ENCODE measurements around the gene TMEM165. TPM values are rescaled to one million over a fixed set of nuclear protein-coding genes. Genes with fewer than 3 reads are reported as not detected.

The TMEM165 gene
- total and polyA plus RNA-seq, 2 donors (not counting 3 experiments of a cell fraction or from before 2014, with no cell fraction given) = 144 to 177 TPM

GRCh38 chr4:55358668-55359067 is 37.1 kb upstream of the TMEM165 start:
- Histone ChIP-seq H3K4me1 (ENCODE audit: control insufficient read depth, extremely low read depth, insufficient read depth, low read length) (peaks cover 19% of the 10 kb centered on the region), H3K9me3 (replicated peaks; ENCODE audit: control insufficient read depth, insufficient read depth, low read length) (no peaks in the 10 kb centered on the region), H3K9me1 (replicated peaks; ENCODE audit: control insufficient read depth, extremely low read depth, insufficient read depth, low read length) (no peaks in the 10 kb centered on the region), H3K4me2 (ENCODE audit: insufficient read depth, low read length) (peak overlapping the region; percentile 77), H3K9ac (replicated peaks; ENCODE audit: extremely low read depth, insufficient read depth, low read length) (peak overlapping the region; percentile 19), H3K27ac (ENCODE audit: insufficient read depth, low read depth, low read length) (peak overlapping the region; percentile 57), H2AFZ (ENCODE audit: low read depth, low read length) (peak overlapping the region; percentile 31), H4K20me1 (replicated peaks; ENCODE audit: control insufficient read depth, extremely low read depth, insufficient read depth, low read length) (no peaks in the 10 kb centered on the region), H3K27me3 (ENCODE audit: control insufficient read depth in 2 of 2, insufficient read depth in 2 of 2, low read length in 2 of 2) (no peaks in the 10 kb centered on the region), H3K4me3 (replicated peaks in 1 of 3; ENCODE audit: insufficient read depth in 1 of 3, low read depth in 1 of 3, low read length in 3 of 3) (no peak overlapping the region), H3K79me2 (ENCODE audit: control insufficient read depth, insufficient read depth, low read length) (no peaks in the 10 kb centered on the region), H3K36me3 (ENCODE audit: control insufficient read depth in 2 of 2, extremely low read depth in 1 of 2, insufficient read depth in 2 of 2, low read length in 2 of 2) (no peaks in the 10 kb centered on the region)
- TF ChIP-seq JUN (IDR thresholded peaks at IDR 0.05; ENCODE audit: borderline replicate concordance, insufficient read depth, insufficient read length, low read depth) (peak; percentile 74), MYC (IDR thresholded peaks at IDR 0.05; ENCODE audit: low read depth, low read length) (no peak), FOS (IDR thresholded peaks at IDR 0.05; ENCODE audit: borderline replicate concordance, insufficient read depth, low read length) (peak; percentile 76), GATA2 (IDR thresholded peaks at IDR 0.05; ENCODE audit: insufficient read depth, insufficient read length, low read depth, low read length) (no peak)
- dilution Hi-C loops (cut with MboI; ENCODE audit: extremely low pct_ligation_motif_present, low sequenced_read_pairs) = no loop called here
- intact Hi-C loops (cut with micrococcal nuclease) = no loop called here
- ChIA-PET CTCF (interaction anchor here (1.3 to 1.8 kb wide), 3 partner anchors 13 to 388 kb away, joined by 4 to 7 read pairs (median 4); partner anchors contain the start of gene SRD5A3), POLR2A (interaction anchor here (0.6 kb wide), 1 partner anchor 188 kb away, joined by 3 read pairs; the partner anchor contains the start of gene CLOCK)
- BruUV-seq (replicated peaks) = no TSS peak
- DNase-seq (ENCODE audit: low read depth, low spot score) (peak; percentile 72), FAIRE-seq (peak; percentile 87)

- peak overlapping the region; percentile 57 for H3K27ac ChIP-seq (ENCODE audit: insufficient read depth, low read depth, low read length)
- DNase-seq (ENCODE audit: low read depth, low spot score) (no peak), FAIRE-seq (no peak)
- TSS peak; percentile 24 for BruUV-seq (replicated peaks)
- POLR2A ChIA-PET = interaction anchor here (0.7 kb wide), 1 partner anchor 353 kb away, joined by 3 read pairs; no protein-coding TSS in a partner anchor
- TF ChIP-seq CTCF (IDR thresholded peaks at IDR 0.05; ENCODE audit: extremely low read depth in 1 of 2, insufficient read depth in 1 of 2, low read depth in 1 of 2, low read length in 2 of 2) (no peak), EZH2 (IDR thresholded peaks at IDR 0.05; ENCODE audit: borderline replicate concordance, low read depth, low read length, severe bottlenecking) (no peak), MAX (IDR thresholded peaks at IDR 0.05; ENCODE audit: insufficient read depth, insufficient read length) (no peak), POLR2A (IDR thresholded peaks at IDR 0.05; ENCODE audit: low read depth, low read length) (no peak), MYC (IDR thresholded peaks at IDR 0.05; ENCODE audit: low read depth, low read length) (no peak), JUN (IDR thresholded peaks at IDR 0.05; ENCODE audit: borderline replicate concordance, insufficient read depth, insufficient read length, low read depth) (no peak), POLR2AphosphoS5 (IDR thresholded peaks at IDR 0.05; ENCODE audit: insufficient read depth, low read depth, low read length) (no peak), FOS (IDR thresholded peaks at IDR 0.05; ENCODE audit: borderline replicate concordance, insufficient read depth, low read length) (no peak), GATA2 (IDR thresholded peaks at IDR 0.05; ENCODE audit: insufficient read depth, insufficient read length, low read depth, low read length) (no peak)
- no peak overlapping the region for H3K4me2 ChIP-seq (ENCODE audit: insufficient read depth, low read length)
- H3K9me1 ChIP-seq (replicated peaks; ENCODE audit: control insufficient read depth, extremely low read depth, insufficient read depth, low read length) = no peaks in the 10 kb centered on the region
- no peak overlapping the region for H3K4me3 ChIP-seq (replicated peaks in 1 of 3; ENCODE audit: insufficient read depth in 1 of 3, low read depth in 1 of 3, low read length in 3 of 3)
- no peaks in the 10 kb centered on the region for H3K27me3 ChIP-seq (ENCODE audit: control insufficient read depth in 2 of 2, insufficient read depth in 2 of 2, low read length in 2 of 2)
- no peaks in the 10 kb centered on the region for H3K9me3 ChIP-seq (replicated peaks; ENCODE audit: control insufficient read depth, insufficient read depth, low read length)
- dilution Hi-C loops (cut with MboI; ENCODE audit: extremely low pct_ligation_motif_present, low sequenced_read_pairs) = no loop called here
- H3K4me1 ChIP-seq (ENCODE audit: control insufficient read depth, extremely low read depth, insufficient read depth, low read length) = peaks cover 19% of the 10 kb centered on the region
- H4K20me1 ChIP-seq (replicated peaks; ENCODE audit: control insufficient read depth, extremely low read depth, insufficient read depth, low read length) = no peaks in the 10 kb centered on the region
- no peaks in the 10 kb centered on the region for H3K79me2 ChIP-seq (ENCODE audit: control insufficient read depth, insufficient read depth, low read length)
- H2AFZ ChIP-seq (ENCODE audit: low read depth, low read length) = no peak overlapping the region
- intact Hi-C loops (cut with micrococcal nuclease) = no loop called here
- CTCF ChIA-PET = interaction anchor here (0.6 to 1.8 kb wide), 4 partner anchors 13 to 388 kb away, joined by 3 to 7 read pairs (median 4); partner anchors contain the start of gene SRD5A3
- no peaks in the 10 kb centered on the region for H3K36me3 ChIP-seq (ENCODE audit: control insufficient read depth in 2 of 2, extremely low read depth in 1 of 2, insufficient read depth in 2 of 2, low read length in 2 of 2)
- H3K9ac ChIP-seq (replicated peaks; ENCODE audit: extremely low read depth, insufficient read depth, low read length) = peak overlapping the region; percentile 19
Observed at GRCh38 chr4:55359397-55359916, 36.3 kb upstream of the TMEM165 start.

Measured in endothelial cell of umbilical vein (primary cell).